ENCODE results near the gene LAMC2.

GRCh38 chr1:183228347-183229220, 42.5 kb downstream of the LAMC2 start:
- TF ChIP-seq CTCF (IDR thresholded peaks at IDR 0.05) = no peak
- no peak for TF ChIP-seq POLR2A (IDR thresholded peaks at IDR 0.05)

Data from esophagus squamous epithelium (tissue), 4 donors.